Right hindlimb (tissue), 1 donor: ENCODE measurements around the gene TMEM51.

Source experiments
- DNase-seq: peaks from one replicate; pipeline ENCODE4 v3.0.0-alpha.2; 2018

The TMEM51 gene

GRCh38 chr1:15201221-15201620, 47.7 kb downstream of the TMEM51 start:
- DNase-seq = no peak

GRCh38 chr1:15201849-15202551, 48.5 kb downstream of the TMEM51 start:
- DNase-seq = no peak

GRCh38 chr1:15204931-15205330, 51.4 kb downstream of the TMEM51 start:
- DNase-seq = no peak

- DNase-seq = no peak
Measured at GRCh38 chr1:15205586-15206346, 52.2 kb downstream of the TMEM51 start.

- DNase-seq = no peak
Measured at GRCh38 chr1:15206418-15207030, 53.0 kb downstream of the TMEM51 start.

GRCh38 chr1:15207031-15207828, 53.7 kb downstream of the TMEM51 start:
- no peak for DNase-seq

- no peak for DNase-seq
Measured at GRCh38 chr1:15207829-15208429, 54.4 kb downstream of the TMEM51 start.

GRCh38 chr1:15210651-15211375, 57.3 kb downstream of the TMEM51 start:
- DNase-seq = no peak

- DNase-seq = no peak
Measured at GRCh38 chr1:15211424-15211823, 57.9 kb downstream of the TMEM51 start.

GRCh38 chr1:15212216-15212953, 58.8 kb downstream of the TMEM51 start:
- DNase-seq = no peak

- DNase-seq = no peak
Measured at GRCh38 chr1:15212954-15213291, 59.4 kb downstream of the TMEM51 start.

GRCh38 chr1:15213341-15213821, 59.8 kb downstream of the TMEM51 start:
- DNase-seq = peak; percentile 60

- peak; percentile 88 for DNase-seq
Measured at GRCh38 chr1:15214527-15214926, 61.0 kb downstream of the TMEM51 start.

GRCh38 chr1:15215116-15215515, 61.6 kb downstream of the TMEM51 start:
- no peak for DNase-seq

GRCh38 chr1:15217654-15218053, 64.1 kb downstream of the TMEM51 start:
- no peak for DNase-seq

- no peak for DNase-seq
Measured at GRCh38 chr1:15218287-15219279, 65.0 kb downstream of the TMEM51 start.

GRCh38 chr1:15219280-15220023, 65.9 kb downstream of the TMEM51 start:
- DNase-seq = no peak

GRCh38 chr1:15220024-15220392, 66.5 kb downstream of the TMEM51 start:
- DNase-seq = no peak

GRCh38 chr1:15220825-15221431, 67.4 kb downstream of the TMEM51 start:
- DNase-seq = no peak
